ENCODE measurements around the gene FAM89A. TPM values are rescaled to one million over a fixed set of nuclear protein-coding genes. Genes with fewer than 3 reads are reported as not detected.

FAM89A gene
- polyA plus RNA-seq, 1 of the 3 experiments (the other 2 are of a cell fraction) = 2.7 TPM

- TF ChIP-seq USF2 (IDR thresholded peaks at IDR 0.05; ENCODE audit: borderline replicate concordance, low read depth, low read length) = no peak
- TF ChIP-seq FOSL2 (IDR thresholded peaks at IDR 0.05; ENCODE audit: borderline replicate concordance, low read depth) = no peak
- TF ChIP-seq JUND (IDR thresholded peaks at IDR 0.05) = no peak
- no peak for TF ChIP-seq GABPA (IDR thresholded peaks at IDR 0.05; ENCODE audit: low read depth)
- no peak for TF ChIP-seq POLR2AphosphoS5 (IDR thresholded peaks at IDR 0.05; ENCODE audit: low read depth, low read length)
- TF ChIP-seq ELF1 (IDR thresholded peaks at IDR 0.05) = no peak
- TF ChIP-seq CTCF (IDR thresholded peaks at IDR 0.05) = no peak
- TF ChIP-seq FOXJ3 (CRISPR knock-in tag; IDR thresholded peaks at IDR 0.05) = no peak
- TF ChIP-seq YY1 (IDR thresholded peaks at IDR 0.05; ENCODE audit: low read depth) = no peak
- TF ChIP-seq RCOR1 (IDR thresholded peaks at IDR 0.05; ENCODE audit: low read length) = no peak
- no peak for TF ChIP-seq GATA2 (CRISPR knock-in tag; IDR thresholded peaks at IDR 0.05)
- TF ChIP-seq MEF2A (IDR thresholded peaks at IDR 0.05; ENCODE audit: borderline replicate concordance, low read depth) = no peak
- no peak for TF ChIP-seq FOXM1 (IDR thresholded peaks at IDR 0.05; ENCODE audit: low read depth)
- TF ChIP-seq NFIC (IDR thresholded peaks at IDR 0.05; ENCODE audit: borderline replicate concordance) = no peak
- no peak for TF ChIP-seq TEAD4 (IDR thresholded peaks at IDR 0.05; ENCODE audit: borderline replicate concordance, insufficient read depth)
- ChIA-PET POLR2A (no interaction called here), CTCF (no interaction called here)
- Histone ChIP-seq H3K9ac (no peak overlapping the region), H3K36me3 (replicated peaks in 1 of 2; ENCODE audit: control insufficient read depth in 1 of 2, insufficient read depth in 2 of 2, low read length in 1 of 2) (peaks cover 30 to 45% of the 10 kb centered on the region in 2 experiments), H3K4me3 (ENCODE audit: low read depth in 2 of 2, low read length in 1 of 2) (no peak overlapping the region), H3K9me2 (no peaks in the 10 kb centered on the region; the same call in 1 of the 2 replicates), H3K4me2 (no peak overlapping the region), H2AFZ (ENCODE audit: low read depth) (no peak overlapping the region), H3K79me2 (ENCODE audit: insufficient read depth) (no peaks in the 10 kb centered on the region), H3F3A (replicated peaks; ENCODE audit: insufficient read depth) (no peaks in the 10 kb centered on the region), H3K9me3 (peaks cover 2% of the 10 kb centered on the region; the same call in 1 of the 2 replicates), H3K27me3 (ENCODE audit: insufficient read depth) (no peaks in the 10 kb centered on the region), H4K20me1 (ENCODE audit: insufficient read depth) (no peaks in the 10 kb centered on the region), H3K27ac (ENCODE audit: low read depth in 2 of 2, low read length in 1 of 2) (no peak overlapping the region), H3K4me1 (ENCODE audit: control insufficient read depth in 1 of 2, insufficient read depth in 2 of 2, low read depth in 1 of 2, low read length in 1 of 2) (no peaks in the 10 kb centered on the region)
- no peak for DNase-seq
Observed at GRCh38 chr1:231001892-231002291, 38.2 kb downstream of the FAM89A start.

- H3K36me3 ChIP-seq (replicated peaks in 1 of 2; ENCODE audit: control insufficient read depth in 1 of 2, insufficient read depth in 2 of 2, low read length in 1 of 2) = peaks cover 35 to 57% of the 10 kb centered on the region in 2 experiments
- POLR2A ChIA-PET = no interaction called here
Observed at GRCh38 chr1:231000639-231001038, 39.4 kb downstream of the FAM89A start.

More at GRCh38 chr1:231000639-231001038, 39.4 kb downstream of the FAM89A start:
- no peak overlapping the region for H3K4me2 ChIP-seq
- H4K20me1 ChIP-seq (ENCODE audit: insufficient read depth) = no peaks in the 10 kb centered on the region
- H3K27ac ChIP-seq (ENCODE audit: low read depth in 2 of 2, low read length in 1 of 2) = no peak overlapping the region
- H3K4me1 ChIP-seq (ENCODE audit: control insufficient read depth in 1 of 2, insufficient read depth in 2 of 2, low read depth in 1 of 2, low read length in 1 of 2) = no peaks in the 10 kb centered on the region
- no peaks in the 10 kb centered on the region for H3K27me3 ChIP-seq (ENCODE audit: insufficient read depth)
- H3K79me2 ChIP-seq (ENCODE audit: insufficient read depth) = no peaks in the 10 kb centered on the region
- H3K9me2 ChIP-seq = no peaks in the 10 kb centered on the region; the same call in 1 of the 2 replicates
- no peaks in the 10 kb centered on the region for H3K9me3 ChIP-seq
- no peaks in the 10 kb centered on the region for H3F3A ChIP-seq (replicated peaks; ENCODE audit: insufficient read depth)
- H3K9ac ChIP-seq = no peak overlapping the region
- CTCF ChIA-PET = no interaction called here
- TF ChIP-seq EZH2phosphoT487 (IDR thresholded peaks at IDR 0.05; ENCODE audit: borderline replicate concordance, low read depth) = no peak
- no peak for TF ChIP-seq USF2 (IDR thresholded peaks at IDR 0.05; ENCODE audit: borderline replicate concordance, low read depth, low read length)
- no peak for TF ChIP-seq FOSL2 (IDR thresholded peaks at IDR 0.05; ENCODE audit: borderline replicate concordance, low read depth)
- TF ChIP-seq FOXJ3 (CRISPR knock-in tag; IDR thresholded peaks at IDR 0.05) = no peak
- no peak for TF ChIP-seq NFIC (IDR thresholded peaks at IDR 0.05; ENCODE audit: borderline replicate concordance)
- DNase-seq = no peak
- no peak overlapping the region for H2AFZ ChIP-seq (ENCODE audit: low read depth)
- no peak overlapping the region for H3K4me3 ChIP-seq (ENCODE audit: low read depth in 2 of 2, low read length in 1 of 2)
- 100% methylated on average over 1 of the region's 1 CpG for WGBS (ENCODE audit: low lambda C conversion rate)
